SK-N-SH treated with all-trans-retinoic acid at 6 μM for 48 hours (cell line): ENCODE data around the gene BATF3.
"Not testable (repeated sequence)": the region's sequence is repeated elsewhere in the genome, so short reads cannot be mapped to it uniquely, and the experiment has no call there.

Experiments used
- ATAC-seq: fragments of 200-7000 bp; cut with Tn5 transposase; 3 replicates; pipeline ENCODE4 v1.9.1; 2020; ENCODE audit warnings: mild to moderate bottlenecking, moderate library complexity
- ARNTL ChIP-seq: fragments of 450-650 bp; formaldehyde crosslinking; IDR thresholded peaks from 2 replicates; pipeline ENCODE4 v1.5.0; 2020; ENCODE audit warnings: low read depth, mild to moderate bottlenecking, moderate library complexity, borderline replicate concordance
- BACH2 ChIP-seq: fragments of 250-450 bp; sonication (Bioruptor Pico); IDR thresholded peaks from 2 replicates; pipeline ENCODE4 v1.9.0; 2021; ENCODE audit warnings: mild to moderate bottlenecking, borderline replicate concordance
- CSDC2 ChIP-seq: fragments of 250-450 bp; sonication (Bioruptor Pico); IDR thresholded peaks from 2 replicates; pipeline ENCODE4 v1.5.0; 2020; ENCODE audit warnings: mild to moderate bottlenecking, moderate library complexity
- ESRRG ChIP-seq: fragments of 250-450 bp; sonication (Bioruptor Pico); IDR thresholded peaks from 2 replicates; pipeline ENCODE4 v1.6.1; 2021; ENCODE audit warnings: mild to moderate bottlenecking
- GLIS3 ChIP-seq: fragments of 250-450 bp; sonication (Bioruptor Pico); IDR thresholded peaks from 2 replicates; pipeline ENCODE4 v1.5.0; 2020; ENCODE audit warnings: mild to moderate bottlenecking, moderate library complexity
- ISL1 ChIP-seq: fragments of 250-450 bp; sonication (Bioruptor Pico); IDR thresholded peaks from 2 replicates; pipeline ENCODE4 v2.1.2; 2022; ENCODE audit warnings: mild to moderate bottlenecking, moderate library complexity
- OSR1 ChIP-seq: fragments of 250-450 bp; sonication (Bioruptor Pico); IDR thresholded peaks from 2 replicates; pipeline ENCODE4 v1.8.0; 2022; ENCODE audit warnings: moderate library complexity, mild to moderate bottlenecking, inconsistent platforms
- PPARA ChIP-seq: fragments of 250-450 bp; sonication (Bioruptor Pico); IDR thresholded peaks from 2 replicates; pipeline ENCODE4 v1.5.0; 2020; ENCODE audit warnings: mild to moderate bottlenecking, borderline replicate concordance
- RARB ChIP-seq: fragments of 250-450 bp; sonication (Bioruptor Pico); IDR thresholded peaks from 2 replicates; pipeline ENCODE4 v1.8.0; 2021; ENCODE audit warnings: mild to moderate bottlenecking, moderate library complexity
- SNAI2 ChIP-seq: fragments of 250-450 bp; sonication (Bioruptor Pico); IDR thresholded peaks from 2 replicates; pipeline ENCODE4 v1.5.0; 2020; ENCODE audit warnings: mild to moderate bottlenecking, moderate library complexity
- TCF4 ChIP-seq: fragments of 250-450 bp; sonication (Bioruptor Pico); IDR thresholded peaks from 2 replicates; pipeline ENCODE4 v1.8.0; 2021; ENCODE audit warnings: mild to moderate bottlenecking, moderate library complexity, borderline replicate concordance
- TOX ChIP-seq: fragments of 250-450 bp; sonication (Bioruptor Pico); IDR thresholded peaks from 2 replicates; pipeline ENCODE4 v1.8.0; 2021; ENCODE audit warnings: mild to moderate bottlenecking, moderate library complexity, borderline replicate concordance
- ZC3H10 ChIP-seq: fragments of 250-450 bp; sonication (Bioruptor Pico); IDR thresholded peaks from 2 replicates; pipeline ENCODE4 v1.5.1; 2021; ENCODE audit warnings: mild to moderate bottlenecking, moderate library complexity
- ZFP3 ChIP-seq: fragments of 250-450 bp; sonication (Bioruptor Pico); IDR thresholded peaks from 2 replicates; pipeline ENCODE4 v1.5.0; 2020; ENCODE audit warnings: mild to moderate bottlenecking, moderate library complexity
- ZNF70 ChIP-seq: fragments of 450-650 bp; formaldehyde crosslinking; IDR thresholded peaks from 2 replicates; pipeline ENCODE4 v1.5.0; 2020; ENCODE audit warnings: mild to moderate bottlenecking, moderate library complexity
- ZNF8 ChIP-seq: fragments of 450-650 bp; formaldehyde crosslinking; IDR thresholded peaks from 2 replicates; pipeline ENCODE4 v1.5.0; 2020; ENCODE audit warnings: mild to moderate bottlenecking, moderate library complexity
- TF ChIP-seq, protein P1 (sequence below): fragments of 250-450 bp; sonication (Bioruptor Pico); IDR thresholded peaks from 2 replicates; pipeline ENCODE4 v1.5.0; 2020; ENCODE audit warnings: mild to moderate bottlenecking, moderate library complexity
- TF ChIP-seq, protein P2 (sequence below): fragments of 250-450 bp; sonication (Bioruptor Pico); IDR thresholded peaks from 2 replicates; pipeline ENCODE4 v1.8.0; 2021; ENCODE audit warnings: low read depth, mild to moderate bottlenecking, moderate library complexity, borderline replicate concordance
- TF ChIP-seq, protein P3 (sequence below): fragments of 250-450 bp; sonication (Bioruptor Pico); IDR thresholded peaks from 2 replicates; pipeline ENCODE4 v1.5.1; 2021; ENCODE audit warnings: mild to moderate bottlenecking, moderate library complexity
- TF ChIP-seq, protein P4 (sequence below): fragments of 250-450 bp; sonication (Bioruptor Pico); IDR thresholded peaks from 2 replicates; pipeline ENCODE4 v1.8.0; 2020; ENCODE audit warnings: mild to moderate bottlenecking, moderate library complexity, borderline replicate concordance

BATF3 gene

DNA sequence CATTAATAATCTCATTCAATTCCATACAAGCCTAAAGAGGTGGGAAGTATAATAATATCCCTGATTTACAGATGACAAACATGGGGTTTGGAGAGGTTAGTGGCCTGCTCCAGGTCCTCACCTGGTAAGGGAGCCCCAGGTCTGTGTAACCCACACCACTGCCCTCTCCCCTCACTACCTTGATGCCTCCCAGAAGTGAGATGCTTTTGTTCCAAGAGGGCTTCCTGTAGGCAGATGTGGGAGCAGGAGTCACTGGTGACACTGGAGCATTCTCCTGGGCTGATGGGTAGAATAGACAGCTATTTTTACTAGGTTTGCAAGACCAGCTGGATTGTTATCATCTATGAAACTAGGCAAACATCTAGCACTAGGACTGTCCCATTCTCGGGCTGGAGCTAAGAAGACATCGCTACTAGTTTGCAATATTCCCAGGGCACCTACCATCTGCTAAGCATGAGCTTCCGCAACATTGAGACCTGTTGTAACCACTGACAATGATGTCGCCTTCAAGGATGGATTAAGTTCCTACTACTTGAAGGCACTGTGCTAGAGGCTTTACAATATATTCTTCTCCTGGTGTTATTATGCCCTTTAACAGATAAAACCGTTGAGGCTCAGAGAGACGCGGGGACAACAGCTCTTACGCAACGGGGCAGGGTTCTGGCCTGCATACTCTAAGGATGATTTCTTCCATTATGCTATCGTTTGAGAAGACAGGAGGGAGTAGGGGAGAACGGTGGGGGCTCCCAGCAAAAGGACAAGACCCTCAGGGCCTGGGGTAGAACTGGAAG is 35.0 kb downstream of the BATF3 start (continued):
- TF ChIP-seq TCF4 (CRISPR knock-in tag) (no peak), GLIS3 (CRISPR knock-in tag) (no peak), PPARA (CRISPR knock-in tag) (no peak), ZNF8 (CRISPR knock-in tag) (no peak)
- TF ChIP-seq, protein P1, sequence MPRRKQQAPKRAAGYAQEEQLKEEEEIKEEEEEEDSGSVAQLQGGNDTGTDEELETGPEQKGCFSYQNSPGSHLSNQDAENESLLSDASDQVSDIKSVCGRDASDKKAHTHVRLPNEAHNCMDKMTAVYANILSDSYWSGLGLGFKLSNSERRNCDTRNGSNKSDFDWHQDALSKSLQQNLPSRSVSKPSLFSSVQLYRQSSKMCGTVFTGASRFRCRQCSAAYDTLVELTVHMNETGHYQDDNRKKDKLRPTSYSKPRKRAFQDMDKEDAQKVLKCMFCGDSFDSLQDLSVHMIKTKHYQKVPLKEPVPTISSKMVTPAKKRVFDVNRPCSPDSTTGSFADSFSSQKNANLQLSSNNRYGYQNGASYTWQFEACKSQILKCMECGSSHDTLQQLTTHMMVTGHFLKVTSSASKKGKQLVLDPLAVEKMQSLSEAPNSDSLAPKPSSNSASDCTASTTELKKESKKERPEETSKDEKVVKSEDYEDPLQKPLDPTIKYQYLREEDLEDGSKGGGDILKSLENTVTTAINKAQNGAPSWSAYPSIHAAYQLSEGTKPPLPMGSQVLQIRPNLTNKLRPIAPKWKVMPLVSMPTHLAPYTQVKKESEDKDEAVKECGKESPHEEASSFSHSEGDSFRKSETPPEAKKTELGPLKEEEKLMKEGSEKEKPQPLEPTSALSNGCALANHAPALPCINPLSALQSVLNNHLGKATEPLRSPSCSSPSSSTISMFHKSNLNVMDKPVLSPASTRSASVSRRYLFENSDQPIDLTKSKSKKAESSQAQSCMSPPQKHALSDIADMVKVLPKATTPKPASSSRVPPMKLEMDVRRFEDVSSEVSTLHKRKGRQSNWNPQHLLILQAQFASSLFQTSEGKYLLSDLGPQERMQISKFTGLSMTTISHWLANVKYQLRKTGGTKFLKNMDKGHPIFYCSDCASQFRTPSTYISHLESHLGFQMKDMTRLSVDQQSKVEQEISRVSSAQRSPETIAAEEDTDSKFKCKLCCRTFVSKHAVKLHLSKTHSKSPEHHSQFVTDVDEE (CRISPR knock-in tag), result no peak
- TF ChIP-seq, all 23 proteins: peak for 0

DNA sequence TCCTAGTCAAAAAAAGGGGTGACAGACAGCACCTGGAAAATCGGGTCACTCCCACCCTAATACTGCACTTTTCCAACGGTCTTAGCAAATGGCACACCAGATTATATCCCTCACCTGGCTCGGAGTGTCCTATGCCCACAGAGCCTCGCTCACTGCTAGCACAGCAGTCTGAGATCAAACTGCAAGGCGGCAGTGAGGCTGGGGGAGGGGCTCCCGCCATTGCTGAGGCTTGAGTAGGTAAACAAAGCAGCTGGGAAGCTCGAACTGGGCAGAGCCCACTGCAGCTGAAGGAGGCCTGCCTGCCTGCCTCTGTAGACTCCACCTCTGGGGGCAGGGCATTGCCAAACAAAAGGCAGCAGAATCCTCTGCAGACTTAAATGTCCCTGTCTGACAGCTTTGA is 41.4 kb downstream of the BATF3 start:
- not testable (repeated sequence) for ATAC-seq

DNA sequence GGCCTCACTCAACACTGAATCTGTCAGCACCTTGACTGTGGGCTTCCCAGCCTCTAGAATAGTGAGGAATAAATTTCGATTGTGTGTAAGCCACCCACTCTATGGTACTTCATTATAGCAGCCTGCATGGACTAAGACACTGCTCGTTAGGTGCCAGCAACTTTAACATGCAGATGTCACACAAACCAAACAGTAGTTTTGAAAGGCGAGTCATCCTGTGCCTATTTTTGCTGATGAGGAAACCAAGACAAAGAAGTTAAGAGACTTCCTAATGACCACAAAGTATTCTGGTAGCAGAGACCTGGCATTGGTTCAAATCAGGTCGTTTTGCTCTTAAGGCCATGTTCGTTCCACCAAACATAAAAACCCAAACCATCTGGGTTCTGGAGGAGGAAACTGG is 42.9 kb downstream of the BATF3 start:
- ATAC-seq, result no peak
- TF ChIP-seq, protein P1 (CRISPR knock-in tag), result no peak
- TF ChIP-seq, protein P2, sequence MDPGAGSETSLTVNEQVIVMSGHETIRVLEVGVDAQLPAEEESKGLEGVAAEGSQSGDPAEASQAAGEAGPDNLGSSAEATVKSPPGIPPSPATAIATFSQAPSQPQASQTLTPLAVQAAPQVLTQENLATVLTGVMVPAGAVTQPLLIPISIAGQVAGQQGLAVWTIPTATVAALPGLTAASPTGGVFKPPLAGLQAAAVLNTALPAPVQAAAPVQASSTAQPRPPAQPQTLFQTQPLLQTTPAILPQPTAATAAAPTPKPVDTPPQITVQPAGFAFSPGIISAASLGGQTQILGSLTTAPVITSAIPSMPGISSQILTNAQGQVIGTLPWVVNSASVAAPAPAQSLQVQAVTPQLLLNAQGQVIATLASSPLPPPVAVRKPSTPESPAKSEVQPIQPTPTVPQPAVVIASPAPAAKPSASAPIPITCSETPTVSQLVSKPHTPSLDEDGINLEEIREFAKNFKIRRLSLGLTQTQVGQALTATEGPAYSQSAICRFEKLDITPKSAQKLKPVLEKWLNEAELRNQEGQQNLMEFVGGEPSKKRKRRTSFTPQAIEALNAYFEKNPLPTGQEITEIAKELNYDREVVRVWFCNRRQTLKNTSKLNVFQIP (CRISPR knock-in tag), result no peak
- no peak for TF ChIP-seq ZNF70 (CRISPR knock-in tag)
- TF ChIP-seq ZFP3 (CRISPR knock-in tag), result no peak
- no peak for TF ChIP-seq CSDC2 (CRISPR knock-in tag)

DNA sequence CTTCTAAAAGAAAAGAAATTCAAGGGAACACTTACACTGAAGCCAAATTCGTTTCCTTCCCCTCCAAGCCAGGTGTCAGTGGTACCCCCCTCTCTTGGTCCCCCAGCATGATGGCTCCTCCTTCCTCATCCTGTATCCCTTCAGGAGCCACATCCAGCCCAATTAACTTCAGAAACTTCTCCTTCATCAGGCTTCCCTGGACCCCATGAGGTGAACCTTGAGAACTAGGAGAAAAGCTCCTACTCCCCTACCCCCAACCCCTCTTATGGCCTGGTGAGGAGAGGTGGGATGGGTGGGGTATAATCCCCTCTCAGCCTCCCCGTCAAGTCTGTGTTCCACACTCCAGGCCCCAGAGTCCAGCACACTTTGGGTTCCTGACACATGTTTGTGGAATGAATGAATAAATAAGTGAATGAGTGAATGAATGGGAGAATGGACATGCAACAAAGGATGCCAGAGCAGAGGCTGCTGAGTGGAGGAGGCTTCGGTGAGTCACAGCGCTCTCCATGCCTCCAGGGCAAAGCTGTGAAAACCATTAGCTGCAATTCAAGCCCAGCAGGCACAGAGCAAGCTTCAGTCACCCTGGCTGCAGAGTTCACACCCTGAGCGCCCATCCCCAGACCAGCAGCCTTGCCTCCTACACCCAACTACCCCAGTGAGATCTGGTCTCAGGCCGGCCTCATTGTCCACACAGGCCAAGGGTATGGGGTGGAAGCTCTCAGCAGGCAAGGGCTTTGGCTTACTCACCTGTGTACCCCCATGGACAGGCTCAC is 43.8 kb downstream of the BATF3 start:
- no peak for ATAC-seq
- no peak for TF ChIP-seq ZC3H10 (CRISPR knock-in tag)
- TF ChIP-seq OSR1, result no peak
- TF ChIP-seq ESRRG (CRISPR knock-in tag), result no peak
- no peak for TF ChIP-seq PPARA (CRISPR knock-in tag)
- TF ChIP-seq ARNTL (CRISPR knock-in tag), result no peak
- no peak for TF ChIP-seq SNAI2 (CRISPR knock-in tag)

DNA sequence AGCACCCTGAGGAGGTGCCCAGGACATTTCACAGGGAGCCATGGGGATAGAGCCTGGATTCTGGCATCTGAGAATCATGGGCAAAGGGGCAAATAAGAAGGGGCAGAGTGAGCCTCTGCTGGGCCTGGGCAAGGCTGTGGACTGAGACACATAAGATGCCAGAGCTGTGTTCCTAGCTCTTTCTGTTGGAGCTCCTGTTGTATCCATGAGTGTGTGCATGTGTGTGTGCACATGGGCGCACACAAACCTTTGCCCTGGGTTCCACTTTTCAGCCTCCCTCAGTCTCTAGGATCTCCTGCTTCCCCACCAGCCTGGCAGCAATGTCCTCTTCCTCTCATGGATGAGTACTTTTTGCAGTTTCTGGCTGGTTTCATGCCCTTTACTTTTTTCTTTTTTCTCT is 47.0 kb downstream of the BATF3 start:
- TF ChIP-seq BACH2 (no peak), PPARA (CRISPR knock-in tag) (no peak), TOX (no peak), RARB (no peak), ISL1 (CRISPR knock-in tag) (no peak), OSR1 (no peak), SNAI2 (CRISPR knock-in tag) (no peak), CSDC2 (CRISPR knock-in tag) (no peak), ESRRG (CRISPR knock-in tag) (no peak), GLIS3 (CRISPR knock-in tag) (no peak), ARNTL (CRISPR knock-in tag) (no peak), TCF4 (CRISPR knock-in tag) (no peak), ZNF8 (CRISPR knock-in tag) (no peak)
- TF ChIP-seq, protein P3, sequence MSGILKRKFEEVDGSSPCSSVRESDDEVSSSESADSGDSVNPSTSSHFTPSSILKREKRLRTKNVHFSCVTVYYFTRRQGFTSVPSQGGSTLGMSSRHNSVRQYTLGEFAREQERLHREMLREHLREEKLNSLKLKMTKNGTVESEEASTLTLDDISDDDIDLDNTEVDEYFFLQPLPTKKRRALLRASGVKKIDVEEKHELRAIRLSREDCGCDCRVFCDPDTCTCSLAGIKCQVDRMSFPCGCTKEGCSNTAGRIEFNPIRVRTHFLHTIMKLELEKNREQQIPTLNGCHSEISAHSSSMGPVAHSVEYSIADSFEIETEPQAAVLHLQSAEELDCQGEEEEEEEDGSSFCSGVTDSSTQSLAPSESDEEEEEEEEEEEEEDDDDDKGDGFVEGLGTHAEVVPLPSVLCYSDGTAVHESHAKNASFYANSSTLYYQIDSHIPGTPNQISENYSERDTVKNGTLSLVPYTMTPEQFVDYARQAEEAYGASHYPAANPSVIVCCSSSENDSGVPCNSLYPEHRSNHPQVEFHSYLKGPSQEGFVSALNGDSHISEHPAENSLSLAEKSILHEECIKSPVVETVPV (CRISPR knock-in tag), result no peak
- TF ChIP-seq, protein P4, sequence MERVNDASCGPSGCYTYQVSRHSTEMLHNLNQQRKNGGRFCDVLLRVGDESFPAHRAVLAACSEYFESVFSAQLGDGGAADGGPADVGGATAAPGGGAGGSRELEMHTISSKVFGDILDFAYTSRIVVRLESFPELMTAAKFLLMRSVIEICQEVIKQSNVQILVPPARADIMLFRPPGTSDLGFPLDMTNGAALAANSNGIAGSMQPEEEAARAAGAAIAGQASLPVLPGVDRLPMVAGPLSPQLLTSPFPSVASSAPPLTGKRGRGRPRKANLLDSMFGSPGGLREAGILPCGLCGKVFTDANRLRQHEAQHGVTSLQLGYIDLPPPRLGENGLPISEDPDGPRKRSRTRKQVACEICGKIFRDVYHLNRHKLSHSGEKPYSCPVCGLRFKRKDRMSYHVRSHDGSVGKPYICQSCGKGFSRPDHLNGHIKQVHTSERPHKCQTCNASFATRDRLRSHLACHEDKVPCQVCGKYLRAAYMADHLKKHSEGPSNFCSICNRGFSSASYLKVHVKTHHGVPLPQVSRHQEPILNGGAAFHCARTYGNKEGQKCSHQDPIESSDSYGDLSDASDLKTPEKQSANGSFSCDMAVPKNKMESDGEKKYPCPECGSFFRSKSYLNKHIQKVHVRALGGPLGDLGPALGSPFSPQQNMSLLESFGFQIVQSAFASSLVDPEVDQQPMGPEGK (CRISPR knock-in tag), result no peak
- ATAC-seq, result no peak
